NCI-H2171 treated with DMSO at 0.1 percent for 48 hours (cell line): ENCODE results near the gene SLC34A1.

Experiments used
- DNase-seq: peaks from one replicate; lab custom pipeline; 2025; lab: John Stamatoyannopoulos, UW

The SLC34A1 gene

GRCh38 chr5:177388521-177389052 is 4.4 kb downstream of the SLC34A1 start:
- DNase-seq, result no peak

DNA sequence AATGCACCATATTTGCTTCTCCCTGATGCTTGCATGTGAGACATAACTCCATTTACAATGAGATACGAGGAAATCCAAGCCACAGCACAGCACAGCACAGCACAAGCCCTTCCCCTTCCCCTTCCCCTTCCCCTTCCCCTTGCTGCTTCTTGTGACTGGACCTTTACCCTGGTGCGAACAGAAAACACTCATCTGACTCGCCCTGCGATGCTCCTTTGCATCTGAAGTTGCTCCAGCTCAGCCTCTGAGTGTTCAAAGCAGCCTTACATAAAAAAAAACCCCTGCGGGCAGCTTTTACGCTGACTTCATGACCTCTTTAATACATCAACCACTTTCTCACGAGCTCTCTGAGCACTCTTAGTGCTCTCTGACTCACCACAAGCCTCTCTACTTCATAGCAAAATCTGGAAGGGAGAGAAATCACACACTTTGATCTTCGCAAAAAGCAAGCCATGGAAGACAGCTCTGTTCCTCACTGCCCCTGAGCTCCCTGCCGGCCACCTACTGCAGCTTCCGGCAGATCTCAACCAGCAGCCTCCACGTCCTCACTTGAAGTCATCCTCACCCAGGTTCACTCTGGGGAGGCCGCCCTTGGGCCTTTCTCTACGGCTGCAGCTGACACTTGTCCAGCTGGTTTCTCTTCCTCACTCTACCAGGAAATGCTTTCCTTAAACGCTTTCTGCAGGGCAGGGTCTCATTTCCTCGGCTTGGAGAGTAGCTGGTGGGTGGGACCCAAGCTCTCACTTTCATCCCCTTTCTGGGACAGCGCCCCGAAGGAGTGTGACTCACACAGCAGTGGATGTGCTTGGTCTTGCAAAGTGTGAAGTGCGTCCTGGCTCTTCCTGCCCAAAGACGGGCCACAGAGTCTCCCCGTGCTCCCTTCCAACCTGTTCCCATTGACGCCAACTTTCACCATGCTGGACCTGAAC is 5.3 kb downstream of the SLC34A1 start:
- no peak for DNase-seq

GRCh38 chr5:177390363-177391300 is 6.4 kb downstream of the SLC34A1 start:
- DNase-seq, result peak; percentile 65

GRCh38 chr5:177392765-177393164 is 8.5 kb downstream of the SLC34A1 start:
- no peak for DNase-seq

DNA sequence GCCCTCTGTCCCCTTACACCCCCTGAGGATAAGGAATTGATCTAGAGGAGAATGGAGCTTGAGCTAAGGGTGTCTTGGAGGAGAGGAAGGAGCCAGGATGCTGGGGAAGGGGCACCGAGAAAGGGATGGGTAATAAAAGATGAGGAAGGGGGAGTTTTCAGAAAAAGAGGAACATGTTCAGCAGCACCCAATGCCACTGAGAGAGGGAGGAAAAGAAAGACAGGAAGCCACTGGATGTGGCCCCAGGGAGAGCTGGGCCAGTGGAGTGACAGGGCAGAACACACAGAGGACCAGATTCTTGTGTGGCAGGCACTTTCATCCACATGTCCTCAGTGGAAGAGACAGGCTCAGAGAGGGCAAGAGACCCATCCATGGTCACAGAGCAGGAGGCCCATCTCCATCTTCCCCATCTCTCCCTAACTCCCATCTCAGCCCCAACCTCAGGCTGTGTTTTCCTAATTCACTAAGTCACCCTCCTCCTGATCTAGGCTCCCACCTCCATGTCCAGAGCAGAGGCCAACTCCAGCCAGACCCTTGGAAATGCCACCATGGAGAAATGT is 9.1 kb downstream of the SLC34A1 start:
- DNase-seq, result no peak

DNA sequence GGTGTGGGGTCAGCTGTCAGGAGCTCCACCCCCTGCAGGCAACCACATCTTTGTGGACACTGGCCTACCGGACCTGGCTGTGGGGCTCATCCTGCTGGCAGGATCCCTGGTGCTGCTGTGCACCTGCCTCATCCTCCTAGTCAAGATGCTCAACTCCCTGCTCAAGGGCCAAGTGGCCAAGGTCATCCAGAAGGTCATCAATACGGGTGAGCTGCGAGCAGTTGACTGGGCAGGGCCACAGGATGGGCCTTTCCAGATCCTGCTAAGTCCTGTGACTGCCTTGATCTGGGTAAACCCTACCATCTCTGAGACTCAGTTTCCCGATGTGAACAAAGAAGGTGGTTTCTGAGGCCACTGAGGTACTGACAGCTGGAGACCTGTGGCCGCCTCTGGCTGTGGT is 9.8 kb downstream of the SLC34A1 start:
- DNase-seq, result no peak

DNA sequence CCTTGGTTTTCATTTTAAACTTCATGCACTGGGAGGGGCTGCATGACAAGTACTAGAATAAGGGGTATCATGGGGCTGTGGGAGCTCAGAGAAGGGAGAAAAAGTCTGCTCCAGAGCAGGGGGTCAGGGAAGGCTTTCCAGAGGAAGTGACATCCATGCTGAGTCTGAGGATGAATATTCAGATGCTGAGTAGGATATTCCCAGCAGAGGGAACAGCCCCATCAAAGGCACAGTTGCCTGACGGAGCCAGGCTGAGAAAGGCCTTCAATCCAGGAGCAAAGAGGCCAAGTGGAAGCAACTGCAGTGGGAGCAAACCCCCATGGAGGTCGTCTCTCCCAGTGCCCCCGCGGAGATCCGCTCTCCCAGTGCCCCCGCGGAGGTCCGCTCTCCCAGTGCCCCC is 11.8 kb downstream of the SLC34A1 start:
- no peak for DNase-seq

- no peak for DNase-seq
Measured at GRCh38 chr5:177396807-177397206, 12.6 kb downstream of the SLC34A1 start.

GRCh38 chr5:177397875-177398390 is 13.7 kb downstream of the SLC34A1 start:
- DNase-seq, result no peak

- DNase-seq, result no peak
Measured at GRCh38 chr5:177399997-177400868, 16.0 kb downstream of the SLC34A1 start, which contains the start of gene PFN3. Gene PFN3, minus strand, starts transcription at chr5:177400661. Its CDS starts 85 bp downstream, at chr5:177400576.

- peak; percentile 74 for DNase-seq
Measured at GRCh38 chr5:177402271-177403043, 18.2 kb downstream of the SLC34A1 start.

DNA sequence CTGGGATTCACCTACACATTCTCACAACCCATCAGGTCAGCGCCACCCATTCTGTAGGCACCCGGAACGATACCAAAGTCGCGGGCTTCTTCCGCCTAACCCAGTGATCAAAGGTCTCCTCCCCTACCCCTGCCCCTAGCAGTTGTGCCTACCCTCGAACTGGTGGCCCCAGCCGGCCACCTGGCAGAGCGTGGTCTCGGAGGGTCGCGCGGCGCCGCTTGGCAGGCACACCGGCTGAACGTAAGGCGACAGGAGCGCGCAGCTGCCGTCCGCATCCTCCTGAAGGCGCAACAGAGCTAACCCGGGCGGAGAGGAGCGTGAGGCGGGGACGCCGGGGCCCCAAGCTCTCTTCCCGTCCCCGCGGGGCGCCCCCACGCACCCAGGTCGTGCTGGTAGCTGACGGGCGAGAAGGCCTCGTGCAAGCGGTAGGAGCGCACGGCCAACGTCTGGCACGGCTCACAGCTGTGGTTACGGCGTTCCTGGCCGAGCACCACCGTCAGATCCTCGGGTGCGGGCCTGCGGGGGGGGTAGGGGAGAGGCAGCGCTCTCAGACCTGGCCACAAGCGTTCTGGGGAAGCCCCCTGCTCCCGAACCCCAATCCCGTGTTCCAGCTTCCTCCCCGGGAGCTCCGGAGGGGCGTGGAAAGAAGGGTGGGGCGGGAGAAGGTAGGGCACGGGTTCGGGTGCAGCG is 19.0 kb downstream of the SLC34A1 start:
- peak; percentile 54 for DNase-seq

DNA sequence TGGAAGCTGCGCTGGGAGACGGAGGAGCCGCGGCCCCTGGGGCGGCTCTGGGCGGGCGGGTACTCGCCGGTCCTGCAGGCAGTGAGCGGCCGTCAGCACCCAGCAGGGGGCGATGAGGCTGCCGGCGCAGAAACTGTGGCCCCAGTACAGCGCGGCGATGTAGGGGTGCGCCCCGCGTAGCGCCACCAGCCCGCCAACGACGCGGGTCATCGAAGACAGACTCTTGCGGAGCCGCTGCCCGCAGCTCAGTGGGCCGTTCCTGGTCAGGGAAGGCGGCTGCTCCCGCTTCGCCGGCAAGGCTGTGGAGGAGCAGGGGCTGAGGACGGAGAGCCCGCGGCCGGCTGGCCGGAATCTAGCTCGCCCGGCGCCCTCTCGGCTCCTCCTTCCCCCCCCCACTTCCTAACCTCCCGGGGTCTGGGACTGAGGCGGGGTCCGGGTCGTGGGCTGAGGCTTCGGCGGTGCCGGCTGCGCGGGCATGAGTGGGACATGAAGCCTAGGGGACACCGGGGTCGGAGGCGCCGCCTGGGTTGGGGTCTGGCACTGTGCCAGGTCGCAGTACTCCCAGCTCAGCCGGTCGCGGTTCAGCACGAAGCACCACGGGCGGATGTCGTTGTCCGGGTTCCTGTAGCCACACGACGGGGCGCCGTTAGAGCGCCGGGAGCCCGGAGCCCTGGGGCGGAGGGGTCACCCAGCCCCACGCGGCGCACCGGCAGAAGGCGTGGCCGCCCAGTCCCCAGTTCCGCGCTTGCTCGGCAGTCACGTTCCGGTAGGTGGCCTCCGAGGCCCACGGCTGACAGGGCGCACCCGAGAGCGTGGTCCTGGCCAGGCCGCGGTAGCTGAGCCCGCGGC is 19.8 kb downstream of the SLC34A1 start:
- DNase-seq, result peak; percentile 55

DNA sequence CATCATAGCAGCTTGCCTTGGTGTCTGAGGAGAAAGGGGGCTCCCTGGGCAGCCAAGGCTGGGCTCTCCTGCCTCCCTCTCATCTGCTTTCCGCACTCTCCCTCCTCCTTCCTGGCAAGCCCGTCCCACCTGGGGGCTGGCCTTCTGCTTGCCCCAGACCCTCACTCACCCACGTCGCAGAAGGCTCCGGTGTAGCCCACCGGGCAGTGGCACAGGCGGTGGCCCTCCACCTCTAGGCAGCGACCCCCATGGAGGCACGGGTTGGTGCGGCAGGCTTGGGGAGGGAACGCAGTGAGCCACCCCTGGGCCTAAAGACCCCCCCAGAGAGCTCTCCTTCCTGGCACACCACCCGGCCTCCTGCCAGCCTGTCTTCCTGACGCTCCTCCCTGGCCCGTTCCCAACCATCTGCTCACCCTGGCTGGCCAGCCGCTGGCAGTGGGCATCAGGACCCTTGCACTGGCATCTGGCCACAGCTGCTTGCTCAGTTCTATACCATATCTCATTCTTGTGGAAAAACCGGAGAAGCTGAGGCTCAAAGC is 20.5 kb downstream of the SLC34A1 start:
- DNase-seq, result no peak

DNA sequence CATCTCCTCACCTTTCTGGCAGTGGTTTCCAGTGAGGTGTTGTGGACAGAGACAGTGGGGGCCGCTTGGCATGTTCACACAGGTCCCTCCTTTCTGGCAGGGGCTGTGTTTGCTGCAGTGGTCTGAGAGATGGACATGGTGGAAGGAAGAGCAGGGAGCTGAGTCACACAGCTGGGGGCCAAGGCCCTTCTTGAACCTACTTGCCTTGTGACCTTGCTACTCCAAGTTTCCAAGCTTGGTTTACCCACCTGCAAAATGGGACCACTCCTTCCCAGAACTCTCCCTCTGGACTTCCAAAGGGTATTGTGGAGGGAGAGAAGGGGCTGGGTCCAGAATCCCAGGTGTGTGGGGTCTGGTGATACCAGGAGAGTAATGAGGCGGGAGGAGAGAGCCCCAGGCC is 21.1 kb downstream of the SLC34A1 start:
- no peak for DNase-seq

DNA sequence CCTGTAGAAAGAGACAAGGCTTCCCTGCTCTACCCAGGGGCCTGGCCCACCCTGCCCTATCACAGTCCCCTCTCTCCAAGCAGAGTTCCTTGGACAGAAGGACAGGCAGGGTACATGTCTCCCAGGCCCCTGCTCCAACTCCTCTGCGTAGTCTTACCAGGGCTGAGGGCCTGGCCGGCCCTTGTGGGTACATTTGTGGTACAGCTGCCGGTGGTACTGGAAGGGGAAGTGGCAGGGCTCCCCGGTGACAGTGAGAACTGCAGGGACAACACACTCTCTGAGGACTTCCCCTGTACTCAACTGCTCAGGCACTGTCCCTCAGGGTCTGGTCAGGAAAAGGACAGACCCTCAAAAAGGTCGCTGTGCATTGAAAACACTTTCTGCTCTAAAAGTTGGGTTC is 21.6 kb downstream of the SLC34A1 start:
- no peak for DNase-seq

- DNase-seq, result no peak
Measured at GRCh38 chr5:177409043-177409801, 25.0 kb downstream of the SLC34A1 start, which contains the start of gene F12. Gene F12, minus strand, starts transcription at chr5:177409564. Its CDS starts 37 bp downstream, at chr5:177409527.
